T-helper 17 cell (primary cell): Measurements from ENCODE around the gene KLK8. TPM values are rescaled to one million over a fixed set of nuclear protein-coding genes. Genes with fewer than 3 reads are reported as not detected.

ENCODE experiments used
- ATAC-seq: fragments of 150-1000 bp; cut with Tn5 transposase; 2 replicates; pipeline ENCODE4 v1.10.0; 2021; ENCODE audit warnings: mild to moderate bottlenecking, moderate library complexity
- DNase-seq, 3 donors: peaks; one replicate each; pipeline versions ENCODE4 v3.0.0 to v3.0.0-alpha.2; 2020 to 2021
- H3K9me3 ChIP-seq: one replicate; pipeline ENCODE4 v1.7.0; 2013; ENCODE audit warnings: low read length, mild to moderate bottlenecking; ENCODE audit not compliant: control insufficient read depth, poor library complexity, severe bottlenecking
- H3K27ac Mint-ChIP-seq: one replicate; pipeline ENCODE4 v1.8.0; 2022; ENCODE audit warnings: mild to moderate bottlenecking, moderate library complexity, mixed read lengths
- H3K27me3 Mint-ChIP-seq: one replicate; pipeline ENCODE4 v1.8.0; 2022; ENCODE audit warnings: mixed read lengths
- H3K36me3 Mint-ChIP-seq: one replicate; pipeline ENCODE4 v1.8.0; 2022; ENCODE audit warnings: low read depth, mixed read lengths
- H3K4me1 Mint-ChIP-seq: one replicate; pipeline ENCODE4 v1.8.0; 2022; ENCODE audit warnings: mild to moderate bottlenecking, mixed read lengths
- H3K4me3 Mint-ChIP-seq: one replicate; pipeline ENCODE4 v1.8.0; 2022; ENCODE audit warnings: mild to moderate bottlenecking, moderate library complexity, mixed read lengths
- total RNA-seq, 4 donors: library from RNA in 2 of 4; stranded (reverse) in 2 of 4; gene quantifications; one replicate each; pipeline ENCODE4 v1.2.3 and lab custom pipeline; 2022 to 2026

KLK8 gene
- total RNA-seq, 2 donors from 2014 or later = not detected

- H3K4me1 Mint-ChIP-seq = peaks cover 2% of the 10 kb centered on the region
- DNase-seq (no peak), ATAC-seq (no peak)
- H3K27ac Mint-ChIP-seq = no peak overlapping the region
- peaks cover 75% of the 10 kb centered on the region for H3K27me3 Mint-ChIP-seq
- peaks cover 2% of the 10 kb centered on the region for H3K36me3 Mint-ChIP-seq
- H3K4me3 Mint-ChIP-seq = no peak overlapping the region
- H3K9me3 ChIP-seq = no peaks in the 10 kb centered on the region
These were observed 8.8 kb upstream of the KLK8 start for GRCh38 chr19:51010066-51010795.

DNA sequence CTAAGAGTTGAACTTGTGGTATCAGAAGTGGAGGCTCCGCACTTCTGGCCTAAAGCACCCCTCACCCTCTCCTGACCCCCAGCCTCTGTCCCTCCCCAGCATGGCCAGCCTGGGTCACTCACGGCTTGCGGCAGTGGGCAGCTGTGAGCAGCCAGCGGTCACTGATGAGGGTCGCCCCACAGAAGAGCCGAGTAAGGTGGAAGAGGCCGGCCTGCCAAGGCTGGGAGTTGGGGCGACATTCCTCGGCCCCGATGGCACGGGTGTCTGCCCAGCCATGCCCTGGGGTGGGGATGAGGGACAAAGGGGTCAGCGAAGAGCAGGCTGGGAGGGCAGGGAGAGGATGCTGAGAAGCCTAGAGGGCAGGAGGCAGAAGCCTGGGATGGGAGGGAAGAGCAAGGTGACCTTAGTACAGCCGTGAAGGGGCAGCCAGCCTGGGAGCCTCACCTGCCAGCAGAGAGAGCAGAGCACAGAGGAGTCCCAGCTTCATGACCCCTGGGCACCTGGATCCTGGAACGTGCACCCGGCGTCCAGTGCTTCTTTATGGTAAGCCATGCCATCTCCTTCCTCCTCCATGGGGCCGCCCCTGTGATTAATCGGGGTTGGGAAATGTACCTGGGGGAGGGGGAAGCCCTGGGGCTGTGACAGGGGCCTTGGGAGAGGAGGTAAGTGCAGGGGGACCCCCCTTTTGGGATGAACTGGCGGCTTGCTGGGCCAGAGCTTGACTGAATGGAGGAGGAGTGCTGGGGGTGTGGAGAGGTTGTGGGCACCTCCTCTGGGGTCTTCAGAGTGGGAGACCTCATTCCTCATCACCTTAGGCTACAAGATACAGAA, 7.9 kb upstream of the KLK8 start:
- DNase-seq (no peak), ATAC-seq (no peak)
- no peaks in the 10 kb centered on the region for H3K36me3 Mint-ChIP-seq
- H3K4me3 Mint-ChIP-seq = no peak overlapping the region
- H3K9me3 ChIP-seq = no peaks in the 10 kb centered on the region
- H3K27me3 Mint-ChIP-seq = peaks cover 65% of the 10 kb centered on the region
- H3K27ac Mint-ChIP-seq = no peak overlapping the region
- H3K4me1 Mint-ChIP-seq = peaks cover 2% of the 10 kb centered on the region

DNA sequence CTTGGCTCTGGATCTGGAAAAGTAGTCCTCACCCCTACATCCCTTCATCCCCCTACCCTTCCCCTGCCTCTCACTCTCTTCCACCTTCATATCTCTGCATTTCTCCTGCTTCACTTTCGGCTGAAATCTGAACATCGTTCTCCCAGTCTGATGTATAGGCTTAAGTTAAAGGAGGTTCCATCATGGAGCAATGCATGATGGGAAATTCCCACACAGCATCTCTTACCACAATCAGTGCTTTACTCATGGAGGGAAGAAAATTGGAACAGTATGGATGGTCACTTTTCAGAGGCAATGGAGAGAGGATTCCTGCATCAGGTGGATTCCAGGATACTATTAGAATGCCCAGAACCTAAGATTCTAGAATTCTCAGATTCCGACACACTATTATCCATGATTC, 6.1 kb upstream of the KLK8 start:
- H3K27ac Mint-ChIP-seq = no peak overlapping the region
- DNase-seq (no peak), ATAC-seq (no peak)
- peaks cover 2% of the 10 kb centered on the region for H3K4me1 Mint-ChIP-seq
- no peaks in the 10 kb centered on the region for H3K9me3 ChIP-seq
- H3K27me3 Mint-ChIP-seq = peaks cover 50% of the 10 kb centered on the region
- H3K36me3 Mint-ChIP-seq = no peaks in the 10 kb centered on the region
- no peak overlapping the region for H3K4me3 Mint-ChIP-seq

- no peak overlapping the region for H3K27ac Mint-ChIP-seq
- DNase-seq (no peak), ATAC-seq (no peak)
- no peak overlapping the region for H3K4me3 Mint-ChIP-seq
- no peaks in the 10 kb centered on the region for H3K9me3 ChIP-seq
- peaks cover 2% of the 10 kb centered on the region for H3K4me1 Mint-ChIP-seq
- peaks cover 2% of the 10 kb centered on the region for H3K36me3 Mint-ChIP-seq
- H3K27me3 Mint-ChIP-seq = peaks cover 57% of the 10 kb centered on the region
These were observed 5.0 kb upstream of the KLK8 start for GRCh38 chr19:51006406-51006805.

DNA sequence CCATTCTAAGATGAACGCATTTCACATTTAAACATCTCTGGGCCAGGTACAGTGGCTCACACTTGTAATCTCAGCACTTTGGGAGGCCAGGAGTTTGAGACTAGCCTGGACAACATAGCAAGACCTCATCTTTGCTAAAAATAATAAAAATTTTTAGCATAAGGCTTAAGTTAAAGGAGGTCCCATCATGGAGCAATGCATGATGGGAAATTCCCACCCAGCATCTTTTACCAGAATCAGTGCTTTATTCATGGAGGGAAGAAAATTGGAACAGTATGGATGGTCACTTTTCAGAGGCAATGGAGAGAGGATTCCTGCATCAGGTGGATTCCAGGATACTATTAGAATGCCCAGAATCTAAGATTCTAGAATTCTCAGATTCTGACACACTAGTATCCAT, 3.8 kb upstream of the KLK8 start:
- no peak for DNase-seq
- H3K4me3 Mint-ChIP-seq = no peak overlapping the region
- H3K4me1 Mint-ChIP-seq = peaks cover 2% of the 10 kb centered on the region
- no peak overlapping the region for H3K27ac Mint-ChIP-seq
- no peak for ATAC-seq
- H3K27me3 Mint-ChIP-seq = peaks cover 59% of the 10 kb centered on the region
- no peaks in the 10 kb centered on the region for H3K9me3 ChIP-seq
- peaks cover 2% of the 10 kb centered on the region for H3K36me3 Mint-ChIP-seq

DNA sequence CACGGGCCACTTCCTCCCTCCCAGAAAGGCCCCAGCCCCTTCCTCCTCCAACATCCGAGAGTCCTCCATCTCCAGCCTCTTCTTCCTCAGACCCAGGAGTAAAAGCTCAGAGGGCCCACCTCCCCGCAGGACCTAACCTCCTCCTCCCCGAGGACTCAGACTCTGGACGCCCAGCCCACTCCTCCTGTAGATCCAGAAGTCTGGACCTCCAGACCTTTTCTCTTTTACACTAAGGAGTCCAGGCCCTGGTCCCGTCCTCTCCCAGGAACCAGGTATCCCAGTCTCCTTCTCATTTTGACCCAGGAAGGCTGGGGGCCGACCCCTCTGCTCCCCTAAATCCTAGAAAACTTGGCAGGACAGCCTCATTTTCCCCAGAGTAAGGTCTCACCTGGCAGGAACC, 1.9 kb upstream of the KLK8 start:
- ATAC-seq (no peak), DNase-seq (no peak)
- H3K27me3 Mint-ChIP-seq = peaks cover 52% of the 10 kb centered on the region
- peaks cover 2% of the 10 kb centered on the region for H3K4me1 Mint-ChIP-seq
- no peak overlapping the region for H3K4me3 Mint-ChIP-seq
- H3K9me3 ChIP-seq = no peaks in the 10 kb centered on the region
- H3K36me3 Mint-ChIP-seq = peaks cover 2% of the 10 kb centered on the region
- no peak overlapping the region for H3K27ac Mint-ChIP-seq

DNA sequence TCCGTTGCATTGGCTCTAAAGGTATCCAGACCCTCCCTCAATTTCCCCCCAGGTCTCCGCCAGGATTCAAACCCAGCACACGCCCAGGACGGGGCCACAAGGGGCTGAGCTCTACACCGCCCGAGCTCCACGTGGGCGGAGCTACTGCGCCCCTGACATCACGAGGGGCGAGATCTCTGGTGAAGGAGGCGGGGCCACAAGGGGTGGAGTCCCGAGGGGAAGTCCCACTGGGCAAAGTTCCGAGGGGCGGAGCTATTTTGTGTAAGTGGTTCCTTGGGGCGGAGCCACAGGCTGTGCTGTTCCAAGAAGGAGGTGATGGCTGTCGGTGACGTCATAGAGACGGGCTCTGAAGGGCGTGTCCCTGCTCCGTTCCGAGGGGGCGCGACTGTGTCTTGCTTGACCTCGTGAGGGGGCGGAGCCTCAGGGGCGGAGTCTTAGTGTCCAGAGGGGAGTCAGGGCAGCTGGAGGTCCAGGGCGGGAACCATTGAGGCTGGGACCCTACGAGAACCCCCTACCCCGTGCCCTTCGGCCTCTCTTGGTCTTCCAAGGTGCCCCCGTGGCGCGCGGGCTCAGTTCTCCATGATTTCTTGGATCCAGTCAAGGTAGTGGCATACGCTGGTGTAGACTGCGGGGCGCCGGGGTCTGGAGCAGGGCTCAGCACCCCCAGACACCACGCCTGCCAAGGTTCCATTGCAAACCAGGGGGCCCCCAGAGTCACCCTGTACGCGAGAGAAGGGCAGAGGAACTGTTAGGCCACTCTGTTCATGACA, 1.3 kb upstream of the KLK8 start:
- H3K4me3 Mint-ChIP-seq = no peak overlapping the region
- ATAC-seq (no peak), DNase-seq (no peak)
- H3K9me3 ChIP-seq = no peaks in the 10 kb centered on the region
- H3K27me3 Mint-ChIP-seq = peaks cover 57% of the 10 kb centered on the region
- H3K27ac Mint-ChIP-seq = no peak overlapping the region
- H3K4me1 Mint-ChIP-seq = peaks cover 2% of the 10 kb centered on the region
- H3K36me3 Mint-ChIP-seq = peaks cover 5% of the 10 kb centered on the region

- ATAC-seq = no peak
- H3K9me3 ChIP-seq = no peaks in the 10 kb centered on the region
- peaks cover 53% of the 10 kb centered on the region for H3K27me3 Mint-ChIP-seq
- peaks cover 5% of the 10 kb centered on the region for H3K36me3 Mint-ChIP-seq
- DNase-seq = no peak
- no peak overlapping the region for H3K4me3 Mint-ChIP-seq
- peaks cover 2% of the 10 kb centered on the region for H3K4me1 Mint-ChIP-seq
- H3K27ac Mint-ChIP-seq = no peak overlapping the region
These were observed 707 bp upstream of the KLK8 start for GRCh38 chr19:51002089-51002532.

DNA sequence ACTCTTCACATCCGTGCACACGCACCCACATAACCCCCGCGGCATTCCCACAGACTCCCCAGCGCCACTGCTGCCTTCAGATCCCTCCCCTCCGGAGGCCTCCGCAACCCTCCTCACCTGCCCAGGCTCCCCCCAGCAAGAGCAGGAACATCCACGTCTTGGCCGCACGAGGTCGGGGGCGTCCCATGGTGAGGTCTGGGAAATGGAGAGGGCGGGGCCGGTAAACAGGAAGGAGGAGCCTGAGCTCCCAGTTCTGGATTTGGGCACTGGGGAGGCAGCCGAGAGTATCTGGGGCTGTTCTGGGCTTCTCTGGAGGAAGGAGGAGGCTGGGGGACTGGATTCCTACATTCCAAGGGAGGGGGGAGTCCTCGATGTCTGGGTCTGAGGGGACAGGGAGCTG, 423 bp downstream of the KLK8 start:
- H3K27me3 Mint-ChIP-seq = peaks cover 46% of the 10 kb centered on the region
- peaks cover 5% of the 10 kb centered on the region for H3K36me3 Mint-ChIP-seq
- H3K4me1 Mint-ChIP-seq = no peaks in the 10 kb centered on the region
- H3K4me3 Mint-ChIP-seq = no peak overlapping the region
- ATAC-seq (no peak), DNase-seq (no peak)
- no peak overlapping the region for H3K27ac Mint-ChIP-seq
- no peaks in the 10 kb centered on the region for H3K9me3 ChIP-seq

DNA sequence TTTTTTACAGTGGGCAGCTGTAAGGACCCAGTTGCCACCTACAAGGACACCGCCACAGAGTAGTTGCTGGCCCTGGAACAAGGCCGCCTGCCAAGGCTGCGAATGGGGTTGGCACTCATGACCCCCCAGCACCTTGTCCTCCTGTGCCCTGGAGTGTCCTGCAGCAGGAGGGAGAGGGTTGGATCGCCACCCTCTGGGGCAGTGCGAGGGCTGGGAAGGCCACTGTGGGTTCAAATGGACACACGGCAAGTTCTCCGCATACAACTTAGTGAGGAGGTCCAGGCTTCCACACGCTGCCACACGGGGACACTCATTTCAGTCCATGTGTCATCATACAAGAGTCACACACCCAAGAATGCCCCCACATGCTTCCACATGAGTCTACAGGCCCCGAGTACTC, 978 bp downstream of the KLK8 start:
- ATAC-seq = no peak
- H3K4me1 Mint-ChIP-seq = no peaks in the 10 kb centered on the region
- peaks cover 5% of the 10 kb centered on the region for H3K36me3 Mint-ChIP-seq
- DNase-seq = no peak
- H3K4me3 Mint-ChIP-seq = no peak overlapping the region
- H3K27me3 Mint-ChIP-seq = peaks cover 44% of the 10 kb centered on the region
- no peaks in the 10 kb centered on the region for H3K9me3 ChIP-seq
- H3K27ac Mint-ChIP-seq = no peak overlapping the region

DNA sequence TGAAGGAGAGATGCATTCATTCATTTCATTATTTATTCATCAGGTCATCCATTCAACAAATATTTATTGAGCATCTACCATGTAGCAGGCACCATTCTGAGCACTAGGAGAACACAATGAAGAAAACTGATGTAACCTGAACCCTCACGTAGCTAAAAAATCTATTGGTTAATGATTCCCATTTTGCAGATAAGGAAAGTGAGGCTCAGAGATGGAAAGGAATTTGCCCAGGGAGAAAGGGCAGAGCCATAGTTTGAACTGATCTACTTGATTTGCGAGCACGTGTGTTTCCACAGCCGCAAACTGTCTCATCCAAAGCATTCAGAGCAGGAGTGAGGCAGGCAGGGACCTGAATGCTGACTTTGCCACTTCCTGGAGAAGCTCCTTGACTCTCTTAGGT, 2.7 kb downstream of the KLK8 start:
- Mint-ChIP-seq H3K27ac (no peak overlapping the region), H3K36me3 (peaks cover 5% of the 10 kb centered on the region), H3K4me3 (no peak overlapping the region), H3K27me3 (peaks cover 44% of the 10 kb centered on the region), H3K4me1 (no peaks in the 10 kb centered on the region)
- no peaks in the 10 kb centered on the region for H3K9me3 ChIP-seq
- ATAC-seq (no peak), DNase-seq (no peak)

- no peaks in the 10 kb centered on the region for H3K9me3 ChIP-seq
- no peak overlapping the region for H3K27ac Mint-ChIP-seq
- DNase-seq = no peak
- no peaks in the 10 kb centered on the region for H3K4me1 Mint-ChIP-seq
- no peak overlapping the region for H3K4me3 Mint-ChIP-seq
- H3K36me3 Mint-ChIP-seq = peaks cover 5% of the 10 kb centered on the region
- ATAC-seq = no peak
- H3K27me3 Mint-ChIP-seq = peaks cover 44% of the 10 kb centered on the region
These were observed 3.3 kb downstream of the KLK8 start for GRCh38 chr19:50998061-50998460.

- peaks cover 3% of the 10 kb centered on the region for H3K36me3 Mint-ChIP-seq
- no peak overlapping the region for H3K27ac Mint-ChIP-seq
- no peaks in the 10 kb centered on the region for H3K9me3 ChIP-seq
- H3K4me3 Mint-ChIP-seq = no peak overlapping the region
- DNase-seq = no peak
- peaks cover 34% of the 10 kb centered on the region for H3K27me3 Mint-ChIP-seq
- no peak for ATAC-seq
- H3K4me1 Mint-ChIP-seq = no peaks in the 10 kb centered on the region
These were observed 7.3 kb downstream of the KLK8 start for GRCh38 chr19:50994129-50994528.
